ENCODE data around the gene FAM110A.
"Not testable (repeated sequence)": the region's sequence is repeated elsewhere in the genome, so short reads cannot be mapped to it uniquely, and the experiment has no call there.

FAM110A gene

DNA sequence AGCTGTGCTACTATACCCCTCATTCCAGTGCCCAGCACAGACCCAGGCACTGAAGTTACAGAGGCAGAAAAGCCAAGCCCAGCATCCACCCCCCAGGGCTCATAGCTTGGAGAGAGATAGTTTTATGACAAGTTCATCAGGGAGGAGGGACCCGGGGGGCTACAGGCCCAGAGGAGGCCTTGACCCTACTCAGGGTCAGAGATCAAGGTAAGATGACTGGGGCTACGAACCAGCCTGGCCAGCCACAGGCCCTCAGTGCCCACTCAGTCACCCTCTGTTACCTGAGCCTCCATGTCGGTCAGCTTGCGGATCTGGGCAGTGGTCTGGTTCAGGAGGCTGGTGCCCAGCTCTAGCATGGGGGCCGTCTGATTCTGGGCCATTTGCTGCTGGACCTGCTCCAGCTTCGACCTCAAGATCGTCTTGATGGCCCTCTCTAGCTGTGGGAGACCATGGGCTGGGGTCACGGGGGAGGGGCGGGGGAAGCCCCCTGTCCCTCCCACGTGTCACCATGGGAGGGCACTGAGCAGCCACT, 56.5 kb downstream of the FAM110A start:
- TF ChIP-seq, protein P1, sequence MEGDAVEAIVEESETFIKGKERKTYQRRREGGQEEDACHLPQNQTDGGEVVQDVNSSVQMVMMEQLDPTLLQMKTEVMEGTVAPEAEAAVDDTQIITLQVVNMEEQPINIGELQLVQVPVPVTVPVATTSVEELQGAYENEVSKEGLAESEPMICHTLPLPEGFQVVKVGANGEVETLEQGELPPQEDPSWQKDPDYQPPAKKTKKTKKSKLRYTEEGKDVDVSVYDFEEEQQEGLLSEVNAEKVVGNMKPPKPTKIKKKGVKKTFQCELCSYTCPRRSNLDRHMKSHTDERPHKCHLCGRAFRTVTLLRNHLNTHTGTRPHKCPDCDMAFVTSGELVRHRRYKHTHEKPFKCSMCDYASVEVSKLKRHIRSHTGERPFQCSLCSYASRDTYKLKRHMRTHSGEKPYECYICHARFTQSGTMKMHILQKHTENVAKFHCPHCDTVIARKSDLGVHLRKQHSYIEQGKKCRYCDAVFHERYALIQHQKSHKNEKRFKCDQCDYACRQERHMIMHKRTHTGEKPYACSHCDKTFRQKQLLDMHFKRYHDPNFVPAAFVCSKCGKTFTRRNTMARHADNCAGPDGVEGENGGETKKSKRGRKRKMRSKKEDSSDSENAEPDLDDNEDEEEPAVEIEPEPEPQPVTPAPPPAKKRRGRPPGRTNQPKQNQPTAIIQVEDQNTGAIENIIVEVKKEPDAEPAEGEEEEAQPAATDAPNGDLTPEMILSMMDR (IDR thresholded peaks at IDR 0.05; ENCODE audit: low read depth, low read length, missing control alignments) = no peak
- no peak overlapping the region for H3K4me3 ChIP-seq (replicated peaks; ENCODE audit: low read depth, low read length)
- DNase-seq (ENCODE audit: extremely low read depth, low read depth) = no peak

DNA sequence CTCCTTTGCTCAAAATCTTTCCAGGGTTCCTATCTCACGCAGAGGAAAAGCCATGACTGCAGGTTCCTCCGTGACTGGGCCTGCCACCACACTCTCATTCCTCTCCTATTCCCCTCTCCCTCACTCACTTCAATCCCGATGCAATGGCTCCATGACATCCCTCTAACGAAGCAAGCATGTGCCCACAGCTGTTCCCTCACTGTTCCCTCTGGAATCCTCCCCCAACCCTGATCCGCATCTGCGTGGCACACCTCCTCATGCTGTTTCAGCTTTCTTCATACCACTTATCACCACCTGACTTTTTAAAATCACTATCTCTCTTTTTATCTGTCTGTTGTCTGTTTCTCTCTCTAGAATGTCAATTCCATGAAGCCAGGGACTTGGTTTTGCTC, 57.1 kb downstream of the FAM110A start:
- TF ChIP-seq, protein P1 (IDR thresholded peaks at IDR 0.05; ENCODE audit: low read depth, low read length, missing control alignments) = no peak
- H3K4me3 ChIP-seq (replicated peaks; ENCODE audit: low read depth, low read length) = no peak overlapping the region
- DNase-seq (ENCODE audit: extremely low read depth, low read depth) = no peak

DNA sequence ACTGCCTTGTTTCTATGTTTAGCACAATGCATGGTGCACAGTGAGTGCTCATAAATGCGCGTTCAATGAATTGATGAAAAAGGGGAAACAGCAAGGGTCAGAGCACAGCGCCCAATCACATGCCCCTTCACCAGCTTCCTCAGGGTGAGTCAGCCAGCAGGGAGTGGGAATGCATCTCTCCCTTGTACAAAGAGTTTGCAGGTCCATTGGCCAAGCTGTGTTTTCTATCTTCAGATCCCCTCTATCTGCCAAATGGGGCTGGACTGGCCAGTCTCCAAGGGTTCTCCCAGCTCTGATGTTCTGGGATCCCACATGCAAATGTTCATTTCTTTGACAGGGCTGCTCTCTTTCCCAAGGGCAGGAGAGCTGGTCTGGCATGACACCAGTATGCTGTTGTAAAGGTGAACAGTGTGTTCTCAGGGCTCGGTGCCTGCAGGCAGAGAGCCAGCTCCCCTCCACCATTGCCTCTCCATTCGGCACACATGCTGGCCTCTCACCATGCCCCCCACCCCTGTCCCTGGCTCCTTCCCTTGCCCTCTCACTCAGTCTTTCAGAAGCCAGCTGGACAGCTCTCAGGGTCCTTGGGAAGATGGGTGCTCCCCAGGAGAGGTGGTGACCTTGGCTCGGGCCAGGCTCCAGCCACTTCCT, 57.7 kb downstream of the FAM110A start:
- TF ChIP-seq, protein P1 (IDR thresholded peaks at IDR 0.05; ENCODE audit: low read depth, low read length, missing control alignments) = no peak
- H3K4me3 ChIP-seq (replicated peaks; ENCODE audit: low read depth, low read length) = no peak overlapping the region
- no peak for DNase-seq (ENCODE audit: extremely low read depth, low read depth)

DNA sequence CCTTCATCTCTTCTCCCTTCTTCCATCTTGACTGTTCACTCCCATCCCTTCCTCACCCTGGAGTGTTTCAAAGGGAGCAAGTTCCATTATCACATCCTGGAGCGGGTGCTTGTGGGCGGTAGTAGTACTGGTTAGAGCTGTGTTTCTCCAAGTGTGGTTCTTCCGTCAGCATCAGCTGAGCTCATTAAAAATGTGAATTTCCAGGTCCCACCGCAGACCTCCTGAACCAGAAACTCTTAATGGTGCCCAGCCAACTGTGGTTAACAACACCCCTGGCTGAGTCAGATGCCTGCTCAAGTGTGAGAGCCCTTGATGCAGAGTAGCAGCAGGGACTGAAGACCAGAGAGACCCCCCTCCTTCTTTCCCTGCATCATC, 58.2 kb downstream of the FAM110A start:
- no peak for DNase-seq (ENCODE audit: extremely low read depth, low read depth)
- H3K4me3 ChIP-seq (replicated peaks; ENCODE audit: low read depth, low read length) = no peak overlapping the region
- TF ChIP-seq, protein P1 (IDR thresholded peaks at IDR 0.05; ENCODE audit: low read depth, low read length, missing control alignments) = no peak

DNA sequence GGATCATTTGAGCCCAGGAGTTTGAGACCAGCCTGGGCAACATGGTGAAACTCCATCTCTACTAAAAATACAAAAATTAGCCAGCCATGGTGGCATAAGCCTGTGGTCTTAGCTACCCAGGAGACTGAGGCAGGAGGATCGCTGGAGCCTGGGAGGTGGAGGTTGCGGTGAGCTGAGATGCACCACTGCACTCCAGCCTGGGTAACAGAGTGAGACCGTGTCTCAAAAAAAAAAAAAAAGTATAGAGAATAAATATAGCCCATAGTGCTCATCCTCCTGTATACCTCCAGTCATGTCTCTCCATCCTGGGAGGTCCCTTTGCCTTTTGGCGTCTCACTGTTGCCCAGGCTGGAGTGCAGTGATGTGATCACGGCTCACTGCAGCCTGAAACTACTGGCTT, 58.9 kb downstream of the FAM110A start:
- not testable (repeated sequence) for DNase-seq (ENCODE audit: extremely low read depth, low read depth); H3K4me3 ChIP-seq (replicated peaks; ENCODE audit: low read depth, low read length)
